Calu3 (cell line): Measurements from ENCODE around the gene TRPV4. TPM values are rescaled to one million over a fixed set of nuclear protein-coding genes. Genes with fewer than 3 reads are reported as not detected.

Source experiments
- BruUV-seq: library from RNA; stranded (reverse); fragments of 400-500 nt; replicated peaks from 2 replicates; lab custom pipeline; 2021; lab: Mats Ljungman, UMichigan
- CTCF ChIA-PET: fragments of 300-600 bp; sonication (Branson Sonifier 250); formaldehyde crosslinking; loops from one replicate; lab custom pipeline; 2022; ENCODE audit warnings: antibody characterized with exemption; lab: Charles Lee
- DNase-seq: peaks from one replicate; pipeline ENCODE4 v3.0.0; 2022
- H3K27ac Mint-ChIP-seq: one replicate; pipeline ENCODE4 v1.8.0; 2022; ENCODE audit warnings: mixed read lengths; ENCODE audit not compliant: unreplicated experiment
- H3K27me3 Mint-ChIP-seq: one replicate; pipeline ENCODE4 v1.8.0; 2022; ENCODE audit warnings: mixed read lengths; ENCODE audit not compliant: unreplicated experiment
- H3K36me3 Mint-ChIP-seq: one replicate; pipeline ENCODE4 v1.8.0; 2022; ENCODE audit warnings: mild to moderate bottlenecking, moderate library complexity, mixed read lengths; ENCODE audit not compliant: insufficient read depth, unreplicated experiment
- H3K4me1 Mint-ChIP-seq: one replicate; pipeline ENCODE4 v1.8.0; 2022; ENCODE audit warnings: mild to moderate bottlenecking, low read depth, mixed read lengths; ENCODE audit not compliant: unreplicated experiment
- H3K4me3 Mint-ChIP-seq: one replicate; pipeline ENCODE4 v1.8.0; 2022; ENCODE audit warnings: mild to moderate bottlenecking, low read depth, moderate library complexity, mixed read lengths; ENCODE audit not compliant: unreplicated experiment
- H3K9me3 Mint-ChIP-seq: one replicate; pipeline ENCODE4 v1.8.0; 2022; ENCODE audit warnings: low read depth, mixed read lengths; ENCODE audit not compliant: unreplicated experiment
- CTCF ChIP-seq: fragments of 200-600 bp; IDR thresholded peaks from one replicate; pipeline ENCODE4 v1.8.0; 2022; ENCODE audit warnings: antibody characterized with exemption; ENCODE audit not compliant: unreplicated experiment
- intact Hi-C: fragments of 100-400 bp; cut with micrococcal nuclease; formaldehyde crosslinking; loops from one replicate; pipeline ENCODE4 v1.10.0; 2022; ENCODE audit not compliant: unreplicated experiment
- total RNA-seq: library from RNA; stranded (reverse); gene quantifications from 2 replicates; pipeline ENCODE4 v1.2.3, GENCODE V29; 2022

Gene TRPV4
- total RNA-seq, 1 experiment from 2014 or later, result 25.3 TPM

- CTCF ChIA-PET, result no interaction called here
- DNase-seq, result no peak
- Mint-ChIP-seq H3K4me3 (no peak overlapping the region), H3K4me1 (peaks cover 17% of the 10 kb centered on the region), H3K9me3 (no peaks in the 10 kb centered on the region), H3K27ac (no peak overlapping the region), H3K36me3 (peaks cover 23% of the 10 kb centered on the region), H3K27me3 (no peaks in the 10 kb centered on the region)
- TF ChIP-seq CTCF, result no peak
- intact Hi-C loops, result loop anchor here (5.0 kb wide), 1 partner anchor 164 kb away; no protein-coding TSS in a partner anchor
- BruUV-seq, result no TSS peak
These were observed 56.6 kb downstream of the TRPV4 start for GRCh38 chr12:109776624-109777023.

- H3K36me3 Mint-ChIP-seq, result peaks cover 17% of the 10 kb centered on the region
- CTCF ChIA-PET, result interaction anchor here (0.6 to 2.6 kb wide), 11 partner anchors 10 to 507 kb away, joined by 3 to 56 read pairs (median 5); partner anchors contain the start of gene MVK
- H3K9me3 Mint-ChIP-seq, result no peaks in the 10 kb centered on the region
- intact Hi-C loops, result loop anchor here (1.0 to 5.0 kb wide), 4 partner anchors 163 to 347 kb away; no protein-coding TSS in a partner anchor
- peaks cover 17% of the 10 kb centered on the region for H3K4me1 Mint-ChIP-seq
- H3K27me3 Mint-ChIP-seq, result no peaks in the 10 kb centered on the region
- no peak overlapping the region for H3K27ac Mint-ChIP-seq
- peak; percentile 90 for DNase-seq
- BruUV-seq, result no TSS peak
- peak; percentile 95 for TF ChIP-seq CTCF
- no peak overlapping the region for H3K4me3 Mint-ChIP-seq
These were observed 57.9 kb downstream of the TRPV4 start for GRCh38 chr12:109775172-109775881.

- Mint-ChIP-seq H3K27ac (no peak overlapping the region), H3K4me1 (peaks cover 17% of the 10 kb centered on the region), H3K4me3 (no peak overlapping the region), H3K27me3 (no peaks in the 10 kb centered on the region), H3K36me3 (peaks cover 11% of the 10 kb centered on the region), H3K9me3 (no peaks in the 10 kb centered on the region)
- intact Hi-C loops, result loop anchor here (2.0 kb wide), 1 partner anchor 55 kb away; no protein-coding TSS in a partner anchor
- CTCF ChIA-PET, result interaction anchor here (0.5 to 2.6 kb wide), 9 partner anchors 8 to 334 kb away, joined by 3 to 9 read pairs (median 5); partner anchors contain the start of genes MMAB and MVK
- TF ChIP-seq CTCF, result no peak
- no TSS peak for BruUV-seq
- DNase-seq, result no peak
These were observed 59.7 kb downstream of the TRPV4 start for GRCh38 chr12:109773384-109774011.

- Mint-ChIP-seq H3K36me3 (peaks cover 11% of the 10 kb centered on the region), H3K4me3 (no peak overlapping the region), H3K27me3 (no peaks in the 10 kb centered on the region), H3K9me3 (no peaks in the 10 kb centered on the region), H3K27ac (no peak overlapping the region), H3K4me1 (peaks cover 16% of the 10 kb centered on the region)
- DNase-seq, result no peak
- CTCF ChIA-PET, result interaction anchor here (0.6 to 2.6 kb wide), 6 partner anchors 12 to 333 kb away, joined by 3 to 9 read pairs (median 6); partner anchors contain the start of genes MMAB and MVK
- BruUV-seq, result no TSS peak
- no peak for TF ChIP-seq CTCF
- intact Hi-C loops, result loop anchor here (2.0 kb wide), 1 partner anchor 54 kb away; no protein-coding TSS in a partner anchor
These were observed 60.4 kb downstream of the TRPV4 start for GRCh38 chr12:109772622-109773321.
